PFSK-1 (cell line): ENCODE results near the gene MSRB1.

Experiments used
- POLR2AphosphoS5 ChIP-seq: IDR thresholded peaks from 2 replicates; pipeline ENCODE4 v1.6.1; 2012; ENCODE audit warnings: low read depth, mild to moderate bottlenecking, control low read depth, low read length, moderate library complexity
- SIN3A ChIP-seq: IDR thresholded peaks from 2 replicates; pipeline ENCODE4 v1.6.1; 2012; ENCODE audit warnings: mild to moderate bottlenecking, low read length, moderate library complexity, borderline replicate concordance; ENCODE audit not compliant: insufficient read depth
- TAF1 ChIP-seq: IDR thresholded peaks from 2 replicates; pipeline ENCODE4 v1.6.1; 2012; ENCODE audit warnings: low read length, control low read depth, borderline replicate concordance; ENCODE audit not compliant: insufficient read depth
- TF ChIP-seq, protein P1 (sequence below), 2 experiments: IDR thresholded peaks; 2 replicates each; pipeline versions ENCODE4 v1.6.1 to v1.8.0; 2011 to 2012; ENCODE audit warnings: low read depth in 2 of 2, low read length in 2 of 2, control low read depth in 1 of 2, inconsistent platforms in 1 of 2, mild to moderate bottlenecking in 1 of 2, moderate library complexity in 1 of 2; ENCODE audit not compliant: insufficient read depth in 1 of 2

GRCh38 chr16:1964506-1965395, 21.8 kb upstream of the MSRB1 start, which contains the start of gene RPS2:
- TF ChIP-seq POLR2AphosphoS5 (peak; percentile 100), SIN3A (peak; percentile 44; the same call in 1 of the 2 replicates), TAF1 (peak; percentile 99)
- TF ChIP-seq, protein P1, sequence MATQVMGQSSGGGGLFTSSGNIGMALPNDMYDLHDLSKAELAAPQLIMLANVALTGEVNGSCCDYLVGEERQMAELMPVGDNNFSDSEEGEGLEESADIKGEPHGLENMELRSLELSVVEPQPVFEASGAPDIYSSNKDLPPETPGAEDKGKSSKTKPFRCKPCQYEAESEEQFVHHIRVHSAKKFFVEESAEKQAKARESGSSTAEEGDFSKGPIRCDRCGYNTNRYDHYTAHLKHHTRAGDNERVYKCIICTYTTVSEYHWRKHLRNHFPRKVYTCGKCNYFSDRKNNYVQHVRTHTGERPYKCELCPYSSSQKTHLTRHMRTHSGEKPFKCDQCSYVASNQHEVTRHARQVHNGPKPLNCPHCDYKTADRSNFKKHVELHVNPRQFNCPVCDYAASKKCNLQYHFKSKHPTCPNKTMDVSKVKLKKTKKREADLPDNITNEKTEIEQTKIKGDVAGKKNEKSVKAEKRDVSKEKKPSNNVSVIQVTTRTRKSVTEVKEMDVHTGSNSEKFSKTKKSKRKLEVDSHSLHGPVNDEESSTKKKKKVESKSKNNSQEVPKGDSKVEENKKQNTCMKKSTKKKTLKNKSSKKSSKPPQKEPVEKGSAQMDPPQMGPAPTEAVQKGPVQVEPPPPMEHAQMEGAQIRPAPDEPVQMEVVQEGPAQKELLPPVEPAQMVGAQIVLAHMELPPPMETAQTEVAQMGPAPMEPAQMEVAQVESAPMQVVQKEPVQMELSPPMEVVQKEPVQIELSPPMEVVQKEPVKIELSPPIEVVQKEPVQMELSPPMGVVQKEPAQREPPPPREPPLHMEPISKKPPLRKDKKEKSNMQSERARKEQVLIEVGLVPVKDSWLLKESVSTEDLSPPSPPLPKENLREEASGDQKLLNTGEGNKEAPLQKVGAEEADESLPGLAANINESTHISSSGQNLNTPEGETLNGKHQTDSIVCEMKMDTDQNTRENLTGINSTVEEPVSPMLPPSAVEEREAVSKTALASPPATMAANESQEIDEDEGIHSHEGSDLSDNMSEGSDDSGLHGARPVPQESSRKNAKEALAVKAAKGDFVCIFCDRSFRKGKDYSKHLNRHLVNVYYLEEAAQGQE (IDR thresholded peaks at IDR 0.05; ENCODE audit: insufficient read depth in 1 of 2, low read depth in 2 of 2, low read length in 2 of 2) = peak; percentile 53 to 58; a peak in 1 of 4 replicates
